HG03108 (cell line): ENCODE results near the gene NUP214.

Experiments
- ATAC-seq: cut with Tn5 transposase; IDR thresholded peaks from one replicate; pipeline ENCODE4 v1.9.1; 2021; ENCODE audit warnings: moderate library complexity; ENCODE audit not compliant: unreplicated experiment

NUP214 gene

DNA sequence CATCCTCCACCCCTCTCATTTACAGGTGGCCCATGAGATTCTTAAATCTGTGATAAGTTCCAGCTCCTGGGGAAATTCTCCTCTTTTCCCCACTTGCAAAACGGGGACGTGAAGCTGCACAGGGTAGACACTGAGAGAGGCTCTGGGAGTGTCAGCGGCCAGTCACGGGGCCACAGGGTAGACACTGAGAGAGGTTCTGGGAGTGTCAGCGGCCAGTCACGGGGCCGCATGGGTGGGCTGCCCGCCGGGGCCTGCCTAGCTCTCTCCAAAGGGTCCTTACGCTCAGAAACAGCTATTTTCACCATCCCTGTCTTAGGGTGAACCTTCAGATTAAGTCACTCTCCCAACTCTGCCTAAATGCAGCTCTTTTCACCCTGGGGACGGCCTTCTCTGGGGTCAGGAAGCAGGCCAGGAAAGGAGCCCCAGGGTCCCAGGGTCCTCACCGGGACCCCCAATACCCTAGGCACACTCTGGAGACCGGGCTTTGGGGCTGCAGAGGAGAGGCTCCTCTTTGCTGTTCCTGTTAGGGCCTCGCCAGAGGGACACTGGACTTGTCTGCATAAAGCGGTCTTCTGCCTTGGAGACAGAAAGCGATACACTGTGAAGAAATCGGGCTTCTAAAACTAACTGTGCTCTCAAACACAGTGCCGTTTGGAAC is 149.4 kb downstream of the NUP214 start:
- no peak for ATAC-seq

DNA sequence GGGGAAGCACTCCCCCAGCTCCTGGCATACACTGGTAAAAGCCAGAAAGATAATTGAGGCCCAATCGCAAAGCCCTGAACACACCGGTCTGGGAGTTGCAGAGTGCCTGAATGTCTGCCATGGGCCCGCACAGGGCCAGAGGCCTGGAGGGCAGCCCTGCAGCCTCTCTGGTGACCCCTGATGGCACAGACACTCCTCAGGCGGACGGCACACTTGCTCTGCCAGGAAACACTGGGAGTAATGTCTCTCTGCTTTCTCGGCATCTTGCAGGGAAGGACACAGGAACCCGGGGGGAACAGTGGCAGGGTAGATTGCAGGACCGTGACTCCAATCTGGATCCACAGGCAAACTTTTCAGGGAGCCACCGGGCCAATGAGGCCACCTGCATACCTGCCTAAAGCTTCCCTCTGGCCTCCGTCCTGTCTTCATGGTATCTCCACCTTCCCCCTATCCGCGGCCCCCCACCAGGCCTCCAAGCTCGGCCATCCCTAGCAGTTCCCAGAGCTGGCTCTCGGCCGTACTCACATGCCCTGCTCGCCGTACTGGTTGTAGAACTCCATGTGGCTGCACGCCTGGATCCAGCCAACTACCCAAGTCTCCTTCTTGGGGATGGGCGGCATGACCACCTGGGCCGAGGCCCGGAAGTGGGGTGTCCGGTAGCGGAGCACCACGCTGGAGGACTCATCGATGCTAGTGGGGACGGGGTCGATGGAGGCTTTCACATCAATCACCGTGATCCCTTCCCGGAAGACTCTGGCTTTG is 150.1 kb downstream of the NUP214 start:
- ATAC-seq: no peak

DNA sequence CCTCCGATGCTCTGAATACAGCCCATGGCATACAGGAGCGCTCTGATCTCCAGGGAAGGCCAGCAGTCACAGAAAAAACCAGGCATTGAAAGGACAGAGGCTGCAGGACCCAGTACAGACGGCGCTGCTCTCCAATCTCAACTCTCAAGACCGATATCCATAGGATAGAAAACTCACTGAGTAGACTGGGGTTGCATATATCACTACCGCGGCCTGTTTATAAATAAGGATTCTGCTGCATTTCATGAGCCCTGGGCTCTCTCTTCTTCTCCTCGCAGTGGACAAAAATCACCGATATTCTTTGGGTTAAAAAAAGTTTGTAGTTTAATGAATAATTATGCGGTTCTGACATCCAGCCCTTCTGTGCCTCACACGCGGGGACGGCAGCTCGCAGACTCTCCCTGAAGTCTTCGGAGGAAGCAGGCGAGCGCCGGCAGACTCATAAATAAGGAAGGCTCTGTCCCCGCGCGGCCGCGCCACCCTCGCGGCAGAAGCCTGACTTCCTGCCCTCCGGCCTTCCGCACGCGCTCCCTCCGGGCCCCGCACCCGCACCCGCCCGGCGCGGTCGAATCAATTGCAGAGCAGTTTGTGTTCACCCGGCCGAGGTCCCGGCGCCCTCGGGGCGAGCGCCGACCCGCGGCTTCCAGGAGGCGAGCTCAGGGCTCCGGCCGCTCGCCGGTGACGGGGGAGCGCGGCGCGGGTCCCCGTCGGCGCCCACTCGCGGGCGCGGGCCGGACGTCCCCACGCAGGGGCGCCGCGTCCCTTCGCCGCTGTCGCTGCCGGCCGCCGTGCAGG is 150.9 kb downstream of the NUP214 start, which contains the start of gene FAM78A:
TSS of gene FAM78A (minus strand) at position 417 of the 795 bp plus-strand sequence. CDS start at position 86, 331 bp downstream.
- ATAC-seq: no peak

DNA sequence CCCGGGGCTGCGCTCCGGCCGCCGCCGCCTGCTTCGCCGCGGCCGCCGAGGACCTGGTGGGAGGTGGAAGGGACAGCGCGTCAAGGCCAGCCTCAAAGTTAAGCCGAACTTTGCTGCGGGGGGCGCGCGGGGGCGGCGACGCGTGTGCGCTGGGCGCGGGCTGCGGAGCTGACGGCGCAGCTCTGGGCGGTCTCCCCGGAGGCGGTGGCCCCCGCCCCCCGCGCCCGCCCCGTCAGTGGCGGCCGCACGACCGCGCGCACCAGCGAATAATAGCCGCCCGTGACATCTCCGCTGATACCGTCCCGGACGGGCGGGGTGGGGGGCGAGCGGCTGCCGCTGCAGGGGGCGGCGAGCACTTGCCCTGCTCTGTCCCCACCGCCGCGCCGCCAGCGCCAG is 151.5 kb downstream of the NUP214 start:
- no peak for ATAC-seq

DNA sequence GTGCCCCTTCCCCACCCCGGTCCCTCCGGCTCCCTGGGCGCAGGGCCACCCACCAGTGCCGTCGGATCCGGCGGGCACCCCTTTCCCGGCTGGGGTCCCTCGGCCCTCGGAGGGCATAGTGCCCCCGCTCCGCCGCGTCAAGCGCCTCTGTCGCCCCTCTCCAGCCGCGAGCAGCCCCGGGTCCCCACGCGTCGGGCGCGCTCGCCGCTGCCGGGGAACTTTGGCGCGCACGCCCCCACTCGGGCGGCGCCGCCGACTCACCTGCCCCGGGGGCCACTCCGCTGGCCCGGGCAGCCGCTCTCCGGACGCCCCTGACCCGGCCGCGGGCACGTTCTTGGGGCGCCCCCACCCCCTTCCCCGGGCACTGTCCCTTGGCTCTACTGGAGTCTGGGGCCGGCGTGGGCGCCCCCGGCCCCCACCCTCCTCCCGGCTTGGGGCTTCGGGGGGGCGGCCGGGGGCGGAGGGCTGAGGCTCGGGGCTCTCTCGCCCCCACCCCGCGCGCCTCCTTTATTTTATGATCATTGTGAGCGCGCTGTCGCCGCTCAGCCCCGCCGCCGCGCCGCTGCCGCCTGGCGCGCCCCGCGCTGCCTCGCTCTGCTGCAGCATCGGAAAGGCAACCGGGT is 152.0 kb downstream of the NUP214 start:
- no peak for ATAC-seq

DNA sequence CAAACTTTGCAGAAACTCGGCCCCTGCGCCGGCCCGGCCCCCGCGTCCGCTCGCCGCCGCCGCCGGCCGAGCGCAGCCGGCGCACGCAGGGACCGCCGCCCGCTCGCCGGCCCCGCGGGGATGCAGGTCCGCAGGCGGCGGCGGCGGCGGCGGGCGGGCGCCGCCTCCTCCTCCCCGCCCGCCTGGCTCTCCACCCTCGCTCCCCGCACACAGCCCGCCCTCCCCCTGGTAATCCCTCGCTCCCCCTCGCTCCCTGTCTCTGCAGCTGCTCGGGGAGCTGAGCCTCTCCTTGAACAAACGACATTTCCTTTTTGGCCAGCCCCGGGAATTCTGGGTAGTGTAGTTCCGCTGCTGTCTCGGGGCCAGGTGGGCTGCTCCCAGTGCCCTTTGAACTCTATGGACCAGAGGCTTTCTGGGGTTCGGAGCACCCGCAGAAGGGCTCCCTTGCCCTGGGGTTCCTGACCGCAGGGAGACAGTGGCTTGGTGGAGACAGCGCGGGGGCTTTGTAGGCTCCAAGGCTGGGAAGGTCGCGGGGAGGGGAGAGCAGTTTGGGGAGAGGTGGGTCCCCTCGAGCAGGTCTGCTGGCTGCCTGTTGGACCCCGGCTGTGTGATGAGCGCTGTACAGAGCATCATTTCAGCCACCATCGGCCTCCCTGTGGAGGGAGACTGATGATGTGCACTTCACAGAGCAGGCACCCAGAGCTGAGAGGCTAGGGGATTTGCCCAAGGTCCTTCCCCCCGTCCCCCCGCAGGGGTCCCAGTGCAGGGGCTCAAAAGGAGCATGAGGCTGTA is 152.7 kb downstream of the NUP214 start:
- no peak for ATAC-seq

DNA sequence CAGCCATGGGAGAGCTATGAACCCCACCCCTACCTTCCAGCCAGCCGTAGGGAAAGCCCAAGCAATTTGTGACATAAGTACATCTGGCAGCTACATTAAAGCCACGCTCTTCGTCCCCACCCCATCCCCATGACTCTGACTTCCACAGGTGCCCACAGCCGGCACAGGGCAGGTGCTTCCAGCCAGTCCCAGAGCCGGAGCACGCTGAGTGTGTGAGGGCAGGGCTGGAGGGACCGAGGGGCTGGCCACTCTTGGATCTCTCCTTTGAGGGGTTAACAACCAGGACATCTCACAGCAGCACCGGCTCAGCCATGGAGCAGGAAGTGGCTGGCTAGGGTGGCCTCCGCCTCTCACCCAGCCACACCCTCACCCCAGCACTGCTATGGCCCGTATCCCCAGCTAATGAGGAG is 153.3 kb downstream of the NUP214 start:
- ATAC-seq: no peak

DNA sequence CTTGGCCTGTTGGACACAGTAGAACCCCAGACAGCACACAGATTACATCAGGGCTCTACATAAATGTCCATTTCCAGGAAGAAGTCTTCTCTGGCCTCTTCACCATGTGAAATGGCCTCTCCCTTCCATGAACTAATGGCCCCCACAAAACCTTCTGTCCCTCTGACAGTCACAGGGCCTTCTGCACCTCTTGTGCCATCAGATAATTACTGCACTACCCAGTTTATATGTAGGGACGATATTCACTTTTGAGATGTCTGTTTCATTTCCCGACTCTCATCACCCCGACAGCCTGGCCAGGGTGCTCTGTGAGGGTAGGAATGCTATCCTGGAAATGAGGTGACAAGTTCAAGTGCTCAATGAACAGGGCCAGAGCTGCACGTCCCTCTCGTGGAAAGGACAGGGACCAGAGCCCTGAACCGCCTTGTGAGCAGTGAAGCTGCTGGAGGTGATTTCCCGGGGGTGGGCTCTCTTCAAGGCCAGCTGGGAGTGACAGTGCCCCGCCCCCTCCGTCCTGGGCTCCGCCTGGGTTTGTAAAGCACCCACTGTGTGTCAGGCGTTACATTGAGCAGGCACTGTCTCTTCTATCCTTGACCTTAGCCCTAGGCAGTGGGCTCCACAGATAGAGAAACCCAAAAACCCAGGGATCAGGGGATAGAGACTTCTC is 153.9 kb downstream of the NUP214 start:
- no peak for ATAC-seq

DNA sequence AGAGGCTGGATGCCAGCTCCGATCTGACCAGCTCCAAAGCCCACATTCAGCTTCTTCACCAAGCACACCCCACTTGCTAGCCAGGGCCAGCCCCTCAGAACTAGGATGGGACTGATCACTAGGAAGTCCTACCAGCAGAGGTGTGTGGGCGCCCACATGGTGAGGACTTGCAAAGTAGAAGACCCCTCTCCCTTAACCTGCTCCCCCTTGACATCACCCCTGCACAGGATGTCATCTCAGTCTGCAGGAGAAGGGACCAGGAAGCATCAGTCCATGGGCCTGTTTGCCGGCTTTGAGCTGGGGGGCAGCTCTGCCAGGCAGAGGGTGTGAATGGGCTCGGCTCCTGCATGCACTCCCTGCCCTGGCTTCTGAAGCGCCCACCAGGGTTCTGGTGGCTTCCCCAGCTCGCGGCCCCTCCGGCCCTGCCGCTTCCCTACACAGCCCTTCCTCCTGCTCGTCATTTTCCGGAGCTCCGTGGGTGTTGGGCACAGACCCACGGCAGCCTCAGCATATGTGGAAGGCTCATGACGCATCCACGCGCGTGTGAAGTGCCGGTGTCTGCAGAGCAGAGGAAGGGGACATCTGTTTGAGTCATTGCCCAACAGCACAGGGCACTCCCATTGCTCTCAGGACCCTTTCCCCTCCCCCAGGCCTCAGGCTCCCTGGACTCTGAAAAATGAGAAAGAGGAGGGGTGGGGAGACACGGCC is 154.6 kb downstream of the NUP214 start:
- ATAC-seq: no peak

DNA sequence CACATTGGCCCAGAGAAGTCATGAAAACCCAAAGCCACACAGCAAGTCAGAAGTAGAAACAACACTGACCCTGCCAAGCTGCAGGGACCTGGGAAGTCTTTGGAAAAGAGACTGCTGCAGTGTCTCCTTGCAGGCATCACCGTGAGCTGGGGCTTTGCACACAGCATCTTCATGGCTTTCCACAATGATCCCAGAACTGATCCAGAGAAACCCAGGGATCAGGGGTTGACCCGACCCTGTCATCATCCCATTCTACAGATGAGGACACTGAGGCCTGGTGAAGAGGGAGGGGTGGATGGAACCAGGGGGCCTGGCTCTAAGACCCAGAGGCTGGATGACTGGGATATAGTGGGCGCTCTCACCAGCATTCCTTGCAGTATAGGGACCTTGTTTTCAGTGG is 155.3 kb downstream of the NUP214 start:
- no peak for ATAC-seq

DNA sequence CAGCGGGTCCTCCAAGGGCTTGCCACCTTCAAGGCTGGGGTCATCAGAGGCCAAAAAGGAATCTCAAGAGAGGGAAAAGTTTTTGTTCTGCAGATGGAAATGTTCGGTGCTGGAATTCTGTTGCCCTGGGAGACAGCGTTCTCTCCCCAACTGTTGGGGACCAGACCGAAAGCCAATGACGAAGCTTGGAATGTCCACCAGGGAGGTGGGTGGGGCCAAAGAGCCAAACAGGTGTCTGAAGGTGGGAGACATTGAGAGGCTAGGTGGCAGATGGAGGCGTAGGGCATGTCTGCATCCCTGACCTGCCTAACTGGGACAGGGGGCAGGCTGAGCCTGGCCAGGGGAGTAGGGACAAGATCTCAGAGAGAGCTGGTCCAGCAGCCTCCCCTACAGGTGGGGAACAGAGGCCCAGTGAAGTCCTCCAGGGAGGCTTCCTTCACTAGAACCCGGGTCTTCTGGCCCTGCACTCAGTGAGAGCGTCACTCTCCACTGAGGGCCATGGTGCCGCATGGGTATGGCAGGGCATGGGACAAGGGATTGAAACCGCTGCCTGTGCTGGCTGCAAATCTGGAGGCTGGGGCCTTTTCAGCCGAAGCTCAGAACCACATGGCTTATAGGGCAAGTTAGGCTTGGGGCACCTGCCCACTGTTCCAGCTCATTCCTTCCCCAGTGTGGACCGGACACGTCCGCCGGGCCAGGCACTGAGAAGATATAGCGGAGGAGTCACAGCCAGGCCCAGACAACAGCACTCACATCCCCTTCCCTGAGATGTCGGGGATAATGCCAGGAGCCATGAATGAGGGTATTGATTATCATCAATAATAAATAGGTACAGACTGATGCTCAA is 156.0 kb downstream of the NUP214 start:
- ATAC-seq: no peak

DNA sequence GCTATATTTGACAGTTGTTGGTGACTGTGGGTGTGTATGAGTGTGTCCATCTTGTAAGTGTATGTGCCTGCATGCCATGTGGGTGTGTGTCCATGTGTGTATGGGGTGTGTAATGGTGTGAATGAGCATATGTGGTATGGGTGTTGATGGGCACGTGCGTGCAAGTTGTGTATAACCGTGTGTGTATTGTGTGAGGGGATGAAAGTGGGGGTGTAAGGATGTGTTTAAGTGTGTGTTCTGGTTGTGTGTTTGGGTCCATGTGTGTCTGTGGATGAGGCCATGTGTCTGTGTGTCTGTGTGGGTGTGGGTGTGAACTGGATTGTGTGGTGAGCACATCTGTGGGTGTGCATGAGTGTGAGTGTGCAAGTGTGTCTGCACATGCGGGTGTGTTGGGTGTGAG is 156.8 kb downstream of the NUP214 start:
- no peak for ATAC-seq

DNA sequence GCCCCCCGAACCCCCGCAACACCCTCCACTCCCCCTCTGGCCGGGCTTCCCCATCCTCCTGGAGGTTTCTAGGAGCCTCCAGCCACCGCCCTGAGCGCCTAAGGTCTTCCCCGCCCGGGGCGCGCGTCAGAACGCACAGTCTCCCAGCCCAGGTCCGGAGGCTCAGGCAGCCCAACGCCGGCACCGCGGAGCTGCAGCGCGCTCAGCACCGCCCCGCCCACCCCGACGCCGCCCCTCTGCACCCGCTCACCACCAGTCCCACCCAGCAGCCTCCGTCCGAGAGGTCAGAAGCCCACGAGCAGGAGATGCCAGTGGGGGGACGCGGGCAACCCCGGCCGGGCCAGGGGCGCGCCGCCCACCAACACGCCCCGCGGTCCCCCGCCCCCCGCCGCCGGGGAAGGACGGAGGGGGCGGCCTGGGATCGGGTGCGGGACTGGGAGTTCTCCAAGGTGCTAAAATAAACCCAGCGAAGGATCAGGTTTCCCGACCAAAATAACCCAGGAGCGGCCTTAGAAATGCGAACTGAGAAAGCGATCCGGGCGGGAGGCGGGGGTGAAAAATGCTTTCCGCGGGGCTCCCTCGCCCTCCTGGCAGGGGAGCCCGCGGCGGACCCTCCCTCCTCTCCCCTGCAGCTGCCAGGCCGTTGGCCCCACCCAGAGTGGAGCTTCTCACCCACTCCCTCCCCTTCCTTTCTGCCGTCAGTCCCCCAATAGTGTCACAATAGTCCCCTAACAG is 157.5 kb downstream of the NUP214 start:
- ATAC-seq: no peak
